ENCODE data around the gene SLC39A2. TPM values are rescaled to one million over a fixed set of nuclear protein-coding genes. Genes with fewer than 3 reads are reported as not detected.

Gene SLC39A2
- total and polyA plus RNA-seq, 9 of the 15 experiments (the other 6 are each of a cell fraction or from before 2014, with no cell fraction given) = 0.06 to 0.09 TPM; not detected in 7

GRCh38 chr14:20970983-20971704, 27.9 kb upstream of the SLC39A2 start (continued):
- TF ChIP-seq MECOM (CRISPR knock-in tag; IDR thresholded peaks at IDR 0.05) = no peak
- no peak for TF ChIP-seq NFIX (CRISPR knock-in tag; IDR thresholded peaks at IDR 0.05; ENCODE audit: low read depth)
- TF ChIP-seq THAP12 (CRISPR knock-in tag; IDR thresholded peaks at IDR 0.05) = no peak
- TF ChIP-seq ZNF140 (CRISPR knock-in tag; IDR thresholded peaks at IDR 0.05) = no peak
- TF ChIP-seq TFAP4 (CRISPR knock-in tag; IDR thresholded peaks at IDR 0.05; ENCODE audit: borderline replicate concordance) = peak; percentile 23; the same call in 1 of the 2 replicates
- no peak for TF ChIP-seq ZNF354B (CRISPR knock-in tag; IDR thresholded peaks at IDR 0.05)
- TF ChIP-seq ZNF561 (CRISPR knock-in tag; conservative IDR thresholded peaks at IDR 0.05) = no peak
- no peak for TF ChIP-seq FOS (IDR thresholded peaks at IDR 0.05; ENCODE audit: extremely low read depth, insufficient read length)
- no peak for TF ChIP-seq USF2 (CRISPR knock-in tag; IDR thresholded peaks at IDR 0.05)
- no peak for TF ChIP-seq LCOR (CRISPR knock-in tag; IDR thresholded peaks at IDR 0.05)
- TF ChIP-seq PYGO2 (tag; IDR thresholded peaks at IDR 0.05) = no peak
- no peak for TF ChIP-seq ZNF318 (IDR thresholded peaks at IDR 0.05; ENCODE audit: borderline replicate concordance in 1 of 2, low read depth in 1 of 2)
- TF ChIP-seq ZNF717 (CRISPR knock-in tag; IDR thresholded peaks at IDR 0.05) = no peak
- no peak for TF ChIP-seq ZKSCAN3 (CRISPR knock-in tag; IDR thresholded peaks at IDR 0.05)

Measured in K562 (cell line).